CD4-positive, alpha-beta T cell treated with Interferon alpha-2 for 1 hour (primary cell): ENCODE measurements around the gene SLC40A1.
"Not testable (repeated sequence)": the region's sequence is repeated elsewhere in the genome, so short reads cannot be mapped to it uniquely, and the experiment has no call there.

ENCODE experiments used
- DNase-seq, 2 donors: peaks; one replicate each; pipeline ENCODE4 v3.0.0-alpha.2; 2020 to 2022

The SLC40A1 gene, protein sequence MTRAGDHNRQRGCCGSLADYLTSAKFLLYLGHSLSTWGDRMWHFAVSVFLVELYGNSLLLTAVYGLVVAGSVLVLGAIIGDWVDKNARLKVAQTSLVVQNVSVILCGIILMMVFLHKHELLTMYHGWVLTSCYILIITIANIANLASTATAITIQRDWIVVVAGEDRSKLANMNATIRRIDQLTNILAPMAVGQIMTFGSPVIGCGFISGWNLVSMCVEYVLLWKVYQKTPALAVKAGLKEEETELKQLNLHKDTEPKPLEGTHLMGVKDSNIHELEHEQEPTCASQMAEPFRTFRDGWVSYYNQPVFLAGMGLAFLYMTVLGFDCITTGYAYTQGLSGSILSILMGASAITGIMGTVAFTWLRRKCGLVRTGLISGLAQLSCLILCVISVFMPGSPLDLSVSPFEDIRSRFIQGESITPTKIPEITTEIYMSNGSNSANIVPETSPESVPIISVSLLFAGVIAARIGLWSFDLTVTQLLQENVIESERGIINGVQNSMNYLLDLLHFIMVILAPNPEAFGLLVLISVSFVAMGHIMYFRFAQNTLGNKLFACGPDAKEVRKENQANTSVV

GRCh38 chr2:189580658-189581353, at the start of gene SLC40A1:
TSS of gene SLC40A1 (minus strand) at chr2:189580786. CDS start at chr2:189580460, 326 bp downstream.
- DNase-seq, result peak; percentile 53 to 72

- no peak for DNase-seq
Measured at GRCh38 chr2:189629531-189630453, 49.2 kb upstream of the SLC40A1 start.

GRCh38 chr2:189628817-189629530, 48.4 kb upstream of the SLC40A1 start:
- DNase-seq, result no peak

GRCh38 chr2:189627789-189628188, 47.2 kb upstream of the SLC40A1 start:
- DNase-seq, result no peak

GRCh38 chr2:189625636-189626035, 45.0 kb upstream of the SLC40A1 start:
- DNase-seq, result no peak

DNA sequence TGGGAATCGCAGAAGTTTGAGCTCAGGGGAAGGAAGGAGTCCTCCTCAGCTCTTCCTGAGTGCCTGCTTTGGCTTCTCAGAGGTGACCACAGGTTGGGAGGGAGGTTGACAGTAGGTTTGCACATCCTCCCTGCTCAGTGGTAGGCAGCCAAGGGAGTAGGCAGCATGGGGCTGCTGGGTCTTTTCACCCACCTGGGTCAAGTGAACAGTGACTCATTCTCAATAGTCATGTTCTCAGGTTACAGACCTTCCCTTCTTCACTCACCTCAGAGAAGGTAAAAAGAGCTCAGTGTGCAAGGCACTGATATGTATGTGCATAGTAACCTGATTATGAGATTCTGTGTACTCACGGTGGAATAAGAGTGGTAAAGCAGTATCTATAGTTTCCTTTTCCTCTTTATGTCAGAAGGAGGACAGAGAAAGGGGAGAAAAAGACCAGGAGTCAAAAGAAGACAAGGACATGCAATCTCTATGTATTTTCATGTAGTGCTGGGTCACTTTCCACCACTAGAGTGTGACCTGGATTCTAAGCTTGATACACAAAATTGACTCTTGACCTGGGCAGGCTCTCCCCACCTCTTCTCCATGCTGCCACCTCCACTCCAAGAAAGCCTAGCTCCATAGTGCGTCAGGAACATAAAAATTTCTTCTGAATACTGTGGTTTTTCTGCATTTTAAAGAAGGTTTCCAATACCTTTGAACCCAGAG, 44.2 kb upstream of the SLC40A1 start:
- no peak for DNase-seq

GRCh38 chr2:189623049-189623448, 42.5 kb upstream of the SLC40A1 start:
- no peak for DNase-seq

- DNase-seq, result no peak
Measured at GRCh38 chr2:189621781-189622180, 41.2 kb upstream of the SLC40A1 start.

DNA sequence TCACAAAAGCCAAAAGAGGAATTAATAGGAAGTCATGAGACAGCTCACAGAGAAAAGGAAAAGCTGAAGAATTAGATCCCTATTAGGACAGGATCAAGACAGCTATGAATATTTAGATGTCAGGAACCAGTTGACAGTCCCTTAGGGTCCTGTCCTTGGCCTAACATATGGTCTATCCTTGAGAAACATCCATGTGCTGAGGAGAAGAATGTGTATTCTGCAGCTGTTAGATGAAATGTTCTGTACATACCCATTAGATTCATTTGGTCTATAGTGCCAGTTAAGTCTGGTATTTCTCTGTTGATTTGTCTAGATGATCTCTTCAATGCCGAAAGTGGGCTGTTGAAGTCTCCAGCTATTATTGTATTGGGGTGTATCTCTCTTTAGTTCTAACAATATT, 37.6 kb upstream of the SLC40A1 start:
- no peak for DNase-seq

GRCh38 chr2:189614585-189614984, 34.0 kb upstream of the SLC40A1 start:
- no peak for DNase-seq

DNA sequence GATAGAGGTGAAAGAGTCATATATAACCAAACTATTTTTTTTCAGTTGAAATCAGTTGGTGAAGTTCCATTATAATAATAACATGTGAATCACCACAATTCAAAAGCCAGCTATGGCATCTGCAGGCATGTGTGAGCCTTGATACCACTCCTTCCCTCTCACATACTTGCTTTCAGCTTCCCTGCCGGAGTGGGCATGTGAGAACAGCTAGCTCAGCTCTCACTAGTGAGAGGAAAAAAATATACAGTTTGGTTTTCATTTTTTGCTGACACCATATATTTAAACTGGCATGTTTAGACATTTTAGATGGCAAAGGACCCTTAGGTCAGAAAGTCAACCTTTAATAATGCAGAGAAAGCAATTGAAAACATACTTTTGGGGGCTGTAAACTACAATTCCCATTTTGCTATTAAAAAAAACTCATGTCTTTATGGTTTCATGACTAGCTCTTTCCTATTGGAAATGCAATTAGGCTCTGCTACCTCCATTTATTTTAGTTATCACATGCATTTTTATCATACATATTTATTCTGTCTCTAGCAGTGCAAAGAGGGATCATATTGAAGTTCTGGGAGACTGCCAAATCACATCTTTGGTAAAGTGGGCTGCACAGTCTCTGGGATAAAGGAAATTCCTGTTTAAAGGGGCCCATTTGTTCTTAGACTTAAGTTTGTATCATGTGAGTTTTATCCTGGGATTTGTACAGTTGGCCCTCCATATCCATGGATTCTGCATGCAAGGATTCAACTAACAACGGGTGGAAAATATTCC, 33.2 kb upstream of the SLC40A1 start:
- DNase-seq, result no peak

DNA sequence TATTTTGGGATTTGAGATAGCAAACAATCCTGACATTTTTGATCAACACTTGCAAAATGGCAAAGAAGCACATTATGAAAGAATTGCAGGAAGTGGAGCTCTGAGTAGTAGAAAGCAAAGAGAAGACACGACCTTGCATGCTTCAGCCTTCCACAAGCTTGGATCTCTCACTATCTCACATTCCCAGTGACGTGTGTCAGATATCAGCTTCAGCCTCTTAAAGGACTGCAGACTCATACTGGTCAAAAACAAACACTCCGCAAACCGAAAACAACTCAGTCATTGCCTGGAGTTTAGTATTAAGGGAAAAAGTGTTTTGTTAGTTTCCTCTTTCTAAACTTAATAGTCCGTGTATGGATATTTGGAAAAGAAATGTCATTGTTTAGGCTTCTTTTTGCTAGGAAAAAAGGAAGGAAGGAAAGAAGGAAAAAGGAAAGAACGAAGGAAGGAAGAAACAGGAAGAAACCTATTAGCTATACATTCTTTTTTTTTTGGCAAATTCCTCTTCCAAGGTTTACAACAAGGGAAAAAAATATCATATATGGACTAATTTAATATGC, 32.6 kb upstream of the SLC40A1 start:
- DNase-seq, result no peak

GRCh38 chr2:189610700-189611099, 30.1 kb upstream of the SLC40A1 start:
- DNase-seq, result no peak

DNA sequence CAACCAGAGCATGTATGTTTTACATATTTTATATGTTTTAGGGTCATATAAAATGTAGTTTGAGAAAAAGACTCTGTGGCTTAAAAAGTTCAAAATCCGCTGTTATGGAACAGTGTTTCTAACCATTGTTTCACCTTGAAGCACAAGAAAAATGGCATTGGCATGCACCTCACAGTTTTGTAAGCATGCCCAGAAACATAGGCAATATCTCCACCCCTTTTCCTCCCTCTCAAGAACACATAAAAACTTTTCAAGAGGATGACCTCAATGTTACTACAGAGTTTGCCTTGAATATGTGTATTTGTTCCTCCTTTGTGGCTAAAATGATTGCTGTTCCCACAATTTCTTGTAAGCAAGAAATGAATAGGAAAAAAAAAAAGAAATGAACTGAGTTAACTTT, 29.3 kb upstream of the SLC40A1 start:
- no peak for DNase-seq

GRCh38 chr2:189609423-189609816, 28.8 kb upstream of the SLC40A1 start:
- DNase-seq, result no peak

- no peak for DNase-seq
Measured at GRCh38 chr2:189608795-189609422, 28.3 kb upstream of the SLC40A1 start.

DNA sequence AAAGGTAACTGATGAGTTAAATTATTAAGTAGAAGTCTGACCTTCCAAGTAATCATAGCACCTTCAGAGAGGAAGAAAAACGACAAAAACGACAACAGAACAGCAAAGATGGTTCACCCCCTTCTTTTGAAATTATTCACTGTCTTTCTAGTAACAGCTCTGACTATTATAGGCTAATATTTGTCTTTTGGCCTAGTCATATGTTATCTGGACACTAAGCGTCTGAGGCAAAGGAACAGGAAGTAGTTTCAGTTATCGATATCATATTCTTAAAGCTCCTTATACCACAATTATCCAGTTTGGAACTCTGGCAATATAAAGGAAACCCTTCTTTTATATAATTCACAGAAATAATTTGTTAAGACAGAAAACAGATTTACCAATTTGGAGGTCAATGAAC, 27.6 kb upstream of the SLC40A1 start:
- DNase-seq, result no peak

DNA sequence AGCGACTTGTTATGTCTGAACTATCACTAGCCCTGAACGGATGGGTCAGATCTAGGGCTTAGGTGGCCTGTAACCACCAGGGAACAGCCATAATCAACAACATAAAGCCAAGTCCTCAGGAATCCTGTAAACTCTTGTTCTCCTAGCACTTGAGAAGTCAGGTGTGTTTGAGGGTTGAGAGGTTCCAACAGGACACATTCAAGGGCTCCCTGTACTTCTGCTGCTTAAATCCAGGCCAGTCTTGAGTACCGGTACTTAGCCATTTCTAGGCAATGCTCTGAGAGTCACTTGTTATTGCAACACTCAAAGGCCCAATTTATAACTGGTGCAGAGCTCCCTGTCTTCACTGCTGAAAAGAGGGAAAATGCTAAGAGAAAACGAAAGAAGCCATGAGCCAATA, 21.6 kb upstream of the SLC40A1 start:
- DNase-seq, result no peak

GRCh38 chr2:189601652-189602051, 21.1 kb upstream of the SLC40A1 start:
- DNase-seq, result not testable (repeated sequence)

GRCh38 chr2:189601043-189601442, 20.5 kb upstream of the SLC40A1 start:
- no peak for DNase-seq
